ENCODE results near the gene ARL16.

Gene ARL16

GRCh38 chr17:81673561-81674258 is 9.9 kb downstream of the ARL16 start:
- peak overlapping the region; percentile 90 for H3K27ac ChIP-seq
- H3K4me1 ChIP-seq = peaks cover 83% of the 10 kb centered on the region
- no peak overlapping the region for H3K4me3 ChIP-seq
- TF ChIP-seq Cebpa-rat (IDR thresholded peaks at IDR 0.05) = no peak
- H3K4me2 ChIP-seq = peak overlapping the region; percentile 98
- H4K20me1 ChIP-seq = peaks cover 33% of the 10 kb centered on the region
- peak overlapping the region; percentile 81 for H3K9ac ChIP-seq
- no peaks in the 10 kb centered on the region for H3K9me3 ChIP-seq
- peaks cover 67% of the 10 kb centered on the region for H3K36me3 ChIP-seq
- no peaks in the 10 kb centered on the region for H3K27me3 ChIP-seq

GRCh38 chr17:81672954-81673353 is 10.6 kb downstream of the ARL16 start:
- H3K27ac ChIP-seq = peak overlapping the region; percentile 90; the same call in 1 of the 2 replicates
- H3K4me3 ChIP-seq = no peak overlapping the region
- no peak overlapping the region for H3K4me2 ChIP-seq
- peaks cover 71% of the 10 kb centered on the region for H3K36me3 ChIP-seq
- H3K4me1 ChIP-seq = peaks cover 85% of the 10 kb centered on the region
- no peaks in the 10 kb centered on the region for H3K27me3 ChIP-seq
- peak overlapping the region; percentile 29; the same call in 1 of the 2 replicates for H3K9ac ChIP-seq
- H4K20me1 ChIP-seq = peaks cover 33% of the 10 kb centered on the region
- TF ChIP-seq Cebpa-rat (IDR thresholded peaks at IDR 0.05) = no peak
- no peaks in the 10 kb centered on the region for H3K9me3 ChIP-seq

- peaks cover 33% of the 10 kb centered on the region for H4K20me1 ChIP-seq
- H3K27me3 ChIP-seq = no peaks in the 10 kb centered on the region
- no peak overlapping the region for H3K4me2 ChIP-seq
- no peaks in the 10 kb centered on the region for H3K9me3 ChIP-seq
- H3K36me3 ChIP-seq = peaks cover 75% of the 10 kb centered on the region
- no peak for TF ChIP-seq Cebpa-rat (IDR thresholded peaks at IDR 0.05)
- H3K9ac ChIP-seq = peak overlapping the region; percentile 29; the same call in 1 of the 2 replicates
- peak overlapping the region; percentile 90; the same call in 1 of the 2 replicates for H3K27ac ChIP-seq
- H3K4me3 ChIP-seq = no peak overlapping the region
- peaks cover 85% of the 10 kb centered on the region for H3K4me1 ChIP-seq
These were observed 11.1 kb downstream of the ARL16 start for GRCh38 chr17:81672504-81672903.

- H3K4me3 ChIP-seq = peak overlapping the region; percentile 100
- peak overlapping the region; percentile 99; the same call in 1 of the 2 replicates for H3K27ac ChIP-seq
- H3K36me3 ChIP-seq = peaks cover 68% of the 10 kb centered on the region
These were observed 15.8 kb downstream of the ARL16 start for GRCh38 chr17:81667754-81668153.

GRCh38 chr17:81666342-81667191 is 17.0 kb downstream of the ARL16 start, which contains the start of the genes CCDC137 and OXLD1:
Gene CCDC137, plus strand, starts transcription at chr17:81666737. Its CDS starts 30 bp downstream, at chr17:81666767.
Gene OXLD1, minus strand, starts transcription at chr17:81666605. Its CDS starts 28 bp downstream, at chr17:81666577.
- Histone ChIP-seq H3K36me3 (peaks cover 56% of the 10 kb centered on the region), H3K27ac (peak within 1 kb of the TSS; percentile 99), H4K20me1 (peaks cover 12% of the 10 kb centered on the region; the same call in 1 of the 2 replicates), H3K4me1 (peaks cover 53% of the 10 kb centered on the region), H3K4me2 (peak within 1 kb of the TSS; percentile 99), H3K27me3 (no peaks in the 10 kb centered on the region), H3K4me3 (peak within 1 kb of the TSS; percentile 100), H3K9me3 (no peaks in the 10 kb centered on the region), H3K9ac (peak within 1 kb of the TSS; percentile 99)
- no peak for TF ChIP-seq Cebpa-rat (IDR thresholded peaks at IDR 0.05)

More at GRCh38 chr17:81667754-81668153, 15.8 kb downstream of the ARL16 start:
- Histone ChIP-seq H3K9ac (peak overlapping the region; percentile 99), H4K20me1 (peaks cover 24% of the 10 kb centered on the region), H3K4me2 (peak overlapping the region; percentile 99), H3K27me3 (no peaks in the 10 kb centered on the region), H3K4me1 (peaks cover 65% of the 10 kb centered on the region), H3K9me3 (no peaks in the 10 kb centered on the region)
- TF ChIP-seq Cebpa-rat (IDR thresholded peaks at IDR 0.05) = no peak

GRCh38 chr17:81666092-81666341 is 17.6 kb downstream of the ARL16 start:
- Histone ChIP-seq H3K36me3 (peaks cover 51% of the 10 kb centered on the region), H3K9ac (peak overlapping the region; percentile 99), H3K4me1 (peaks cover 53% of the 10 kb centered on the region), H4K20me1 (peaks cover 9% of the 10 kb centered on the region; the same call in 1 of the 2 replicates), H3K27me3 (no peaks in the 10 kb centered on the region), H3K4me3 (peak overlapping the region; percentile 100), H3K9me3 (no peaks in the 10 kb centered on the region), H3K27ac (peak overlapping the region; percentile 99), H3K4me2 (peak overlapping the region; percentile 99)
- no peak for TF ChIP-seq Cebpa-rat (IDR thresholded peaks at IDR 0.05)

GRCh38 chr17:81665205-81666091 is 18.1 kb downstream of the ARL16 start:
- Histone ChIP-seq H3K9me3 (no peaks in the 10 kb centered on the region), H3K4me1 (peaks cover 53% of the 10 kb centered on the region), H3K4me2 (peak overlapping the region; percentile 99), H3K4me3 (peak overlapping the region; percentile 100), H3K9ac (peak overlapping the region; percentile 99), H4K20me1 (peaks cover 7% of the 10 kb centered on the region; the same call in 1 of the 2 replicates), H3K27ac (peak overlapping the region; percentile 99), H3K27me3 (no peaks in the 10 kb centered on the region), H3K36me3 (peaks cover 45% of the 10 kb centered on the region)
- TF ChIP-seq Cebpa-rat (IDR thresholded peaks at IDR 0.05) = no peak

GRCh38 chr17:81664051-81664470 is 19.5 kb downstream of the ARL16 start:
- no peaks in the 10 kb centered on the region for H3K27me3 ChIP-seq
- TF ChIP-seq Cebpa-rat (IDR thresholded peaks at IDR 0.05) = no peak
- peaks cover 31% of the 10 kb centered on the region for H3K36me3 ChIP-seq
- peaks cover 45% of the 10 kb centered on the region for H3K4me1 ChIP-seq
- no peak overlapping the region for H3K4me3 ChIP-seq
- H3K4me2 ChIP-seq = peak overlapping the region; percentile 5
- no peak overlapping the region for H3K9ac ChIP-seq
- H4K20me1 ChIP-seq = no peaks in the 10 kb centered on the region
- H3K9me3 ChIP-seq = no peaks in the 10 kb centered on the region
- no peak overlapping the region for H3K27ac ChIP-seq

GRCh38 chr17:81662002-81662401 is 21.6 kb downstream of the ARL16 start:
- Histone ChIP-seq H3K27ac (no peak overlapping the region), H3K9me3 (no peaks in the 10 kb centered on the region), H3K36me3 (peaks cover 16% of the 10 kb centered on the region), H3K27me3 (no peaks in the 10 kb centered on the region), H3K9ac (no peak overlapping the region), H3K4me2 (no peak overlapping the region), H3K4me3 (no peak overlapping the region), H4K20me1 (no peaks in the 10 kb centered on the region), H3K4me1 (peaks cover 37% of the 10 kb centered on the region)
- no peak for TF ChIP-seq Cebpa-rat (IDR thresholded peaks at IDR 0.05)

Data from BLaER1 (cell line).